Chondrocyte (in vitro differentiated cells): ENCODE data around the gene UGT2B11. TPM values are rescaled to one million over a fixed set of nuclear protein-coding genes. Genes with fewer than 3 reads are reported as not detected.
"Not testable (repeated sequence)": the region's sequence is repeated elsewhere in the genome, so short reads cannot be mapped to it uniquely, and the experiment has no call there.

Experiments used
- DNase-seq: peaks from one replicate; pipeline ENCODE4 v3.0.0; 2021; ENCODE audit warnings: mixed read lengths, low spot score
- H3K27ac Mint-ChIP-seq: one replicate; pipeline ENCODE4 v1.8.0; 2021; ENCODE audit warnings: mild to moderate bottlenecking, moderate library complexity, mixed read lengths; ENCODE audit not compliant: unreplicated experiment
- H3K27me3 Mint-ChIP-seq: 2 replicates; pipeline ENCODE4 v1.8.0; 2021; ENCODE audit warnings: low read depth, mixed read lengths
- H3K36me3 Mint-ChIP-seq: 2 replicates; pipeline ENCODE4 v1.8.0; 2021; ENCODE audit warnings: low read depth, mixed read lengths
- H3K4me1 Mint-ChIP-seq: 2 replicates; pipeline ENCODE4 v1.8.0; 2021; ENCODE audit warnings: low read depth, mild to moderate bottlenecking, mixed read lengths
- H3K4me3 Mint-ChIP-seq: one replicate; pipeline ENCODE4 v1.8.0; 2021; ENCODE audit warnings: mild to moderate bottlenecking, moderate library complexity, mixed read lengths; ENCODE audit not compliant: unreplicated experiment
- H3K9me3 Mint-ChIP-seq: 2 replicates; pipeline ENCODE4 v1.8.0; 2021; ENCODE audit warnings: low read depth, mixed read lengths
- CTCF ChIP-seq: fragments of 200-600 bp; sonication (generic); IDR thresholded peaks from 2 replicates; pipeline ENCODE4 v1.5.0; 2021; ENCODE audit warnings: antibody characterized with exemption, mild to moderate bottlenecking, moderate library complexity
- total RNA-seq: library from RNA; stranded (reverse); gene quantifications from 3 replicates; pipeline ENCODE4 v1.2.1, GENCODE V29; 2021

The UGT2B11 gene
- total RNA-seq, 1 donor from 2014 or later, result not detected

GRCh38 chr4:69239092-69239491, 24.5 kb upstream of the UGT2B11 start:
- Mint-ChIP-seq H3K36me3 (no peaks in the 10 kb centered on the region), H3K27ac (no peak overlapping the region), H3K4me3 (no peak overlapping the region), H3K9me3 (peaks cover 5% of the 10 kb centered on the region), H3K27me3 (peaks cover 2% of the 10 kb centered on the region), H3K4me1 (no peaks in the 10 kb centered on the region)
- DNase-seq, result no peak
- no peak for TF ChIP-seq CTCF

- H3K4me1 Mint-ChIP-seq, result no peaks in the 10 kb centered on the region
- no peaks in the 10 kb centered on the region for H3K9me3 Mint-ChIP-seq
- TF ChIP-seq CTCF, result no peak
- no peaks in the 10 kb centered on the region for H3K27me3 Mint-ChIP-seq
- H3K27ac Mint-ChIP-seq, result no peak overlapping the region
- no peaks in the 10 kb centered on the region for H3K36me3 Mint-ChIP-seq
- DNase-seq, result no peak
- H3K4me3 Mint-ChIP-seq, result no peak overlapping the region
Observed at GRCh38 chr4:69224891-69225290, 10.3 kb upstream of the UGT2B11 start.

- H3K27me3 Mint-ChIP-seq, H3K27ac Mint-ChIP-seq: not testable (repeated sequence)
Observed at GRCh38 chr4:69223277-69223676, 8.7 kb upstream of the UGT2B11 start.

GRCh38 chr4:69218491-69218890, 3.9 kb upstream of the UGT2B11 start:
- not testable (repeated sequence) for H3K36me3 Mint-ChIP-seq, H3K4me1 Mint-ChIP-seq, H3K4me3 Mint-ChIP-seq, H3K9me3 Mint-ChIP-seq, DNase-seq, H3K27ac Mint-ChIP-seq, H3K27me3 Mint-ChIP-seq

More at GRCh38 chr4:69223277-69223676, 8.7 kb upstream of the UGT2B11 start:
- H3K36me3 Mint-ChIP-seq, H3K4me3 Mint-ChIP-seq, H3K4me1 Mint-ChIP-seq, DNase-seq, H3K9me3 Mint-ChIP-seq: not testable (repeated sequence)

- Mint-ChIP-seq H3K4me3 (no peak overlapping the region), H3K36me3 (no peaks in the 10 kb centered on the region), H3K4me1 (no peaks in the 10 kb centered on the region), H3K27ac (no peak overlapping the region), H3K9me3 (no peaks in the 10 kb centered on the region), H3K27me3 (peaks cover 5% of the 10 kb centered on the region)
- no peak for DNase-seq
- TF ChIP-seq CTCF, result no peak
Observed at GRCh38 chr4:69210911-69211310, 3.6 kb downstream of the UGT2B11 start.

- H3K27me3 Mint-ChIP-seq, DNase-seq, H3K4me3 Mint-ChIP-seq, H3K27ac Mint-ChIP-seq, H3K4me1 Mint-ChIP-seq, H3K9me3 Mint-ChIP-seq, H3K36me3 Mint-ChIP-seq: not testable (repeated sequence)
Observed at GRCh38 chr4:69198506-69198905, 16.0 kb downstream of the UGT2B11 start.

GRCh38 chr4:69196209-69196965, 18.2 kb downstream of the UGT2B11 start:
- Mint-ChIP-seq H3K27ac (no peak overlapping the region), H3K36me3 (no peaks in the 10 kb centered on the region), H3K4me1 (no peaks in the 10 kb centered on the region), H3K9me3 (no peaks in the 10 kb centered on the region), H3K4me3 (no peak overlapping the region), H3K27me3 (peaks cover 5% of the 10 kb centered on the region)
- DNase-seq, result no peak
- no peak for TF ChIP-seq CTCF
